ENCODE data around the gene MORF4L2.

DNA sequence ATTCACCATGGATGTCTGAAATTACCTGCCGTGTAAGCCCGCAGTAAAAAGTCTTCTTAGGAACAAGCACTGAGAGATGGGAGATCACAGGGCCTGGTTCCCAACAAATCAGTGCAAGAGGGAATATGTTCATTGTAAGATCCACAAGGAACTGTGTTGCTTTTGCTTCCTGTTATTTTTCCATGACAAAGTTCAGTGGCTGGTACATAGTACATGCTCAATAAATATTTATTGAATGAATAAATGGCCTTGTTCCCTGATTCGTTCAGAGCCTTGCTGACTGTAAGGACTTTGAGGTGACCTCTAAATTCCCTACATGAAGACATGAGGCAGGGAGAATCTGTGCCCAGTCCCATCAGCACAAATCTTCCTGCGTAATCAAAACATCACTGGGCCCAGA, 31.6 kb upstream of the MORF4L2 start:
- TF ChIP-seq, protein P1, sequence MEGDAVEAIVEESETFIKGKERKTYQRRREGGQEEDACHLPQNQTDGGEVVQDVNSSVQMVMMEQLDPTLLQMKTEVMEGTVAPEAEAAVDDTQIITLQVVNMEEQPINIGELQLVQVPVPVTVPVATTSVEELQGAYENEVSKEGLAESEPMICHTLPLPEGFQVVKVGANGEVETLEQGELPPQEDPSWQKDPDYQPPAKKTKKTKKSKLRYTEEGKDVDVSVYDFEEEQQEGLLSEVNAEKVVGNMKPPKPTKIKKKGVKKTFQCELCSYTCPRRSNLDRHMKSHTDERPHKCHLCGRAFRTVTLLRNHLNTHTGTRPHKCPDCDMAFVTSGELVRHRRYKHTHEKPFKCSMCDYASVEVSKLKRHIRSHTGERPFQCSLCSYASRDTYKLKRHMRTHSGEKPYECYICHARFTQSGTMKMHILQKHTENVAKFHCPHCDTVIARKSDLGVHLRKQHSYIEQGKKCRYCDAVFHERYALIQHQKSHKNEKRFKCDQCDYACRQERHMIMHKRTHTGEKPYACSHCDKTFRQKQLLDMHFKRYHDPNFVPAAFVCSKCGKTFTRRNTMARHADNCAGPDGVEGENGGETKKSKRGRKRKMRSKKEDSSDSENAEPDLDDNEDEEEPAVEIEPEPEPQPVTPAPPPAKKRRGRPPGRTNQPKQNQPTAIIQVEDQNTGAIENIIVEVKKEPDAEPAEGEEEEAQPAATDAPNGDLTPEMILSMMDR (IDR thresholded peaks at IDR 0.05): no peak
- no peak for TF ChIP-seq POLR2AphosphoS5 (IDR thresholded peaks at IDR 0.05)
